Astrocyte (in vitro differentiated cells and primary cell): Measurements from ENCODE around the gene SLX1A.
"Not testable (repeated sequence)": the region's sequence is repeated elsewhere in the genome, so short reads cannot be mapped to it uniquely, and the experiment has no call there.

ENCODE experiments used
- CTCF ChIP-seq: IDR thresholded peaks from 2 replicates; pipeline ENCODE4 v1.5.1; 2011; ENCODE audit warnings: low read depth, mild to moderate bottlenecking, inconsistent platforms, low read length, moderate library complexity; ENCODE audit not compliant: insufficient read depth
- EZH2 ChIP-seq: IDR thresholded peaks from 2 replicates; pipeline ENCODE4 v1.6.1; 2012; ENCODE audit warnings: mild to moderate bottlenecking, low read length, inconsistent platforms; ENCODE audit not compliant: insufficient read depth

DNA sequence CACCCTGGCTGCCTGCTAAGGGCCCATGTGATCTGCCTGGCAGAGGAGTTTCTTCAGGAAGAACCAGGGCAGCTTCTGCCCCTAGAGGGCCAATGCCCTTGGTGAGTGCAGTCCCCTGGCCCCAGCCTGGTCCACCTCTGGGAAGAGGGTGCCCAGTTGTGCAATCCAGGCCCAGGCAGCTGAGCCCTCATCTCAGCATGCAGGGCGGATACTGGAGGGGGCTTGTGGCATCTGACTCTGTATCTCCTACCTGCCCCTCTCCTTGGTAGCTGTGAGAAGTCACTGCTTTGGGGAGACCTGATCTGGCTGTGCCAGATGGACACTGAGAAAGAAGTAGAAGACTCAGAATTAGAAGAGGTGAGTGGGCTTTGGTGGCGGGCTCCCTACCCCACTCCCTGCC is 3.3 kb downstream of the SLX1A start:
- TF ChIP-seq CTCF, EZH2: not testable (repeated sequence)
